IPS DF 4.7 (cell line): ENCODE results near the gene MRTFA.
"Not testable (repeated sequence)": the region's sequence is repeated elsewhere in the genome, so short reads cannot be mapped to it uniquely, and the experiment has no call there.

Experiments used
- DNase-seq: peaks from one replicate; pipeline ENCODE4 v3.0.0-alpha.2; 2013; ENCODE audit warnings: low spot score; ENCODE audit errors: extremely low read depth

The MRTFA gene

GRCh38 chr22:40524392-40525249 lies 111.9 kb downstream of the MRTFA start:
- no peak for DNase-seq

- DNase-seq: no peak
Measured at GRCh38 chr22:40522141-40522540, 114.4 kb downstream of the MRTFA start.

DNA sequence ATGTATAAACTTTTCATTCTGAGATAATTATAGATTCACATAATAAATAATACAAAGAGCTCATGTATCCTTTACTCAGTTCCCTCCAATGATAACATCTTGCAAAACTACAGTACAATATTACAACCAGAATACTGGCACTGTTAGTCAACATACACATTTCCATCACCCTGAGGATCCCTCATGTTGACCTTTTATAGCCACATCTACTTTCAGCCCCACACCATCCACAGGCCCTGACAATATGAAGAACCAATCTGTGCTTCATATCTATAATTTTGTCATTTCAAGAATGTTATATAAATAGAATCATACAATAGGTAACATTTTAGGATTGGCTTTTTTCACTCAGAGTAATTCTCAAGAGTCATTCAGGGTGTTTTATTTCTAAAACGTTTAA lies 115.5 kb downstream of the MRTFA start:
- DNase-seq: no peak

DNA sequence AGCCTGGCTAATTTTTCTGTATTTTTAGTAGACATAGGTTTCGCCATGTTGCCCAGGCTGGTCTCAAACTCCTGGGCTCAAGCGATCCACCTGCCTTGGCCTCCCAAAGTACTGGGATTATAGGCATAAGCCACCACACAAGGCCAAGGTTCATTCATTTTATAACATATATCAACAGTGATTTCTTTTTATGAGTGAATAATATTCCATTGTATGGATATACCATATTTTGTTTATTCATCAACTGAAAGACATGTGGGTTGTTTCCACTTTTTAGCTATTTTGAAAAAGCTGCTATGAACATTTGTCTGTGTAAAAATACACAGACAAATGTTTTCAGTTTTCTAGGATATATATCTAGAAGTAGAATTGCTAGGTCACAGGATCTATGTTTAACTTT lies 116.0 kb downstream of the MRTFA start:
- no peak for DNase-seq

- DNase-seq: no peak
Measured at GRCh38 chr22:40519948-40520331, 116.6 kb downstream of the MRTFA start.

DNA sequence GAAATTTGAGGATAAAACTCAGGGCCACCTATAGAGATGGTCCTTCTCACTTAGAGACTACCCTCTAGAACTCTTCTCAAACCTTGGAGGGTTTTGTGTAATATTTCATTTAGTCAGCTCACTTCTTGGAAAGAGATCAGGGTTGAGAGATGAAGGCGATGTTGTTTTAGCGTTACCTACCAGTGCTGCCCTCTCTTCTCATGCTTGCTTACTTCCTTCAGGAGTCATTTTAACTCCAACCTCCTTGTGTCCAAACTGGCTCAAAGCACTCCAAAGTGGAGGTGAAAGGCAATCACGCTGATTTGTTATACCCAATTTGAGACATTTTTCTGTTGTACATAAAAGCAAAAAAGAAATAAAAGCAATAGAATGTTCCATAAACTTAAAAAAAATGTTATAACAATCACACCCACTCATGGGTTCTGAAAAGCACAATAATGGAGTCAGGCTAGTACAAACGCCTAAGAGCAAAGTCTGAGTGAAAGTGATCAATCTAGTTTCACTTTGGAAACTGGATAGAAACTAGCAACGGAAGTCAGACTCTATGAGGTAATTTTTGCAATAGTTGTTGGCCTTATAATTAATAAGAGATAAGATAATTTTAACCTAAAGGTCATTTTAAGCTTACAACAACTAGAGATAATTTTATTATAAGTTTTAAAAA lies 117.1 kb downstream of the MRTFA start:
- DNase-seq: no peak

DNA sequence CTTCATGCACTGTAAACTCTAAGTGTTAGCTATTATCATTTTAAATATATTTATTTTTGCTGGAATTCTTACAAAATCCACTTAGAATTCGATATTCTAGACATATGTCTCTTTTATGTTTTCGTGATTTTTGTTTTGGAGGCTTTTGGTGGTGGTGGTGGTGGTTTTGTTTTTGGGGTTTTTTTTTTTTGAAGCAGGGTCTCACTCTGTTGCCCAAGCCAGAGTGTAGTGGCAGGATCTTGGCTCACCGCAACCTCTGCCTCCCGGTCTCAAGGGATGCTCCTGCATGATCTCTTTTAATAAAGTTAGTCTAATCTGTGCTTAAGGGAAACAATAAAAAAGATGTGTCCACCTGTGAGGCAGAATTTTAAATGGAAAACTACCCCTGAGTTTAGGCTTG lies 117.7 kb downstream of the MRTFA start:
- DNase-seq: no peak

DNA sequence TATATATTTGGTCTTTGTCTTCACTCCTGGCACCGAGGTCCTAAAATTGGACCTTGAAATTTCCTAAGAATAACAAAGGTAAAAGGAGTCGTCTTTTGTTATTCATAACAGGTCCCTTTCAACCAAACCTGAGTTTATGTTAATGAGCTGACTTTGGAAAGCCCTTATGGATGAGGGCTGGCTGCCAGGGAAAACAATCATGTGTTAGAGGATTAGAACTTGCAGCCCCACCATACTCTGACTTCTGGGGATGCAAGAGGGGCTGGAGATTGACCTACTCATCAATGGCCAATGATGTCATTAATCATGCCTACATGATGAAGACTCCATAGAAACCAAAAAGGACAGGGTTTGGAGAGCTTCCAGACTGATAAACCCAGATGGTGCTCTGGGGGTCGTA lies 118.9 kb downstream of the MRTFA start:
- DNase-seq: no peak

DNA sequence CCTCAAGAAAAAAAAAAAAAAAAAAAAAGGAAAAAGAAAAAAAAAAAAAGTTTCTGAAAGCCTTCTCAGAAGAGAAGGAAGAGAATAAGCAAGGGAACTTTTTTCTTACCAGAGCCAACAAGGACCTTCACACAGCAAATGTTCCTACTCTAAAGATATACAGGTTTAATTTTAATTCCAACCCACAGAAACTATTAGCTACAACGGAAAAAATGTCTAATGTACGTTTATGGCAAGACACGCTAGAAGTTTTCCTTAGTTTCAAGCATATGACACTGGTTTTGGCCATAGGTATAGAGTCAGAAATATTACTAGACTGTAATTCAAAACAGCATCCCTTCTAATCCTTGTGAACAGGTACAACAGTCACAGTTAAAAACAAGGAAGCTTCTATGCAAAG lies 120.1 kb downstream of the MRTFA start:
- no peak for DNase-seq

- DNase-seq: no peak
Measured at GRCh38 chr22:40512426-40513136, 123.9 kb downstream of the MRTFA start.

GRCh38 chr22:40511604-40512003 lies 124.9 kb downstream of the MRTFA start:
- no peak for DNase-seq

GRCh38 chr22:40510631-40511364 lies 125.7 kb downstream of the MRTFA start:
- no peak for DNase-seq

- no peak for DNase-seq
Measured at GRCh38 chr22:40509401-40510134, 127.0 kb downstream of the MRTFA start.

DNA sequence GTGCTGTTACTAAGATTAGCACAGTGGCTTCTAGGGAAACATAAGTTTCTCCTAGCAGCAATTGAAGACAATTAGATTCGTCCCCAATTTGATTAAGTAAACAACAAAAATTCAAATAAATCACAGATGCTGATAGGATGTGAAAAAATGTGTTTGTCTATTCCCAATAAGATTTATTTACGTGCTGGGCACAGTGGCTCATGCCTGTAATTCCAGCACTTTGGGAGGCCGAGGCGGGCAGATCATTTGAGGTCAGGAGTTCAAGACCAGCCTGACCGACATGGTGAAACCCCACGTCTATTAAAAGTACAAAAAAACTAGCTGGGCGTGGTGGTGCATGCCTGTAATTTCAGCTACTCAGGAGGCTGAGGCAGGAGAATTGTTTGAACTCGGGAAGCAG lies 128.5 kb downstream of the MRTFA start:
- DNase-seq: not testable (repeated sequence)

DNA sequence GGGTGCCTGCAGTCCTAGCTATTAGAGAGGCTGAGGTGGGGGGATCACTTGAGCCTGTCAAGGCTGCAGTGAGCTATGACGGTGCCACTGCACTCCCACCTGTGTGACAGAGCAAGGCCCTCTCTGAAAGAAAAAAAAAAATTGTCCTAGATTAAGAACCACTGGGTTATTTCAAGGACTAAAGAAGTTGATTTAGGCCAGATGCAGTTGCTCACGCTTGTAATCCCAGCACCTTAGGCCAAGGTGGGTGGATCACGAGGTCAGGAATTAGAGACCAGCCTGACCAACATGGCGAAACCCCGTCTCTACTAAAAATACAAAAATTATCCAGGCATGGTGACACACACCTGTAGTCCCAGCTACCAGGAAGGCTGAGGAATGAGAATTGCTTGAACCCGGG lies 129.0 kb downstream of the MRTFA start:
- DNase-seq: no peak

GRCh38 chr22:40506762-40507161 lies 129.8 kb downstream of the MRTFA start:
- DNase-seq: no peak

DNA sequence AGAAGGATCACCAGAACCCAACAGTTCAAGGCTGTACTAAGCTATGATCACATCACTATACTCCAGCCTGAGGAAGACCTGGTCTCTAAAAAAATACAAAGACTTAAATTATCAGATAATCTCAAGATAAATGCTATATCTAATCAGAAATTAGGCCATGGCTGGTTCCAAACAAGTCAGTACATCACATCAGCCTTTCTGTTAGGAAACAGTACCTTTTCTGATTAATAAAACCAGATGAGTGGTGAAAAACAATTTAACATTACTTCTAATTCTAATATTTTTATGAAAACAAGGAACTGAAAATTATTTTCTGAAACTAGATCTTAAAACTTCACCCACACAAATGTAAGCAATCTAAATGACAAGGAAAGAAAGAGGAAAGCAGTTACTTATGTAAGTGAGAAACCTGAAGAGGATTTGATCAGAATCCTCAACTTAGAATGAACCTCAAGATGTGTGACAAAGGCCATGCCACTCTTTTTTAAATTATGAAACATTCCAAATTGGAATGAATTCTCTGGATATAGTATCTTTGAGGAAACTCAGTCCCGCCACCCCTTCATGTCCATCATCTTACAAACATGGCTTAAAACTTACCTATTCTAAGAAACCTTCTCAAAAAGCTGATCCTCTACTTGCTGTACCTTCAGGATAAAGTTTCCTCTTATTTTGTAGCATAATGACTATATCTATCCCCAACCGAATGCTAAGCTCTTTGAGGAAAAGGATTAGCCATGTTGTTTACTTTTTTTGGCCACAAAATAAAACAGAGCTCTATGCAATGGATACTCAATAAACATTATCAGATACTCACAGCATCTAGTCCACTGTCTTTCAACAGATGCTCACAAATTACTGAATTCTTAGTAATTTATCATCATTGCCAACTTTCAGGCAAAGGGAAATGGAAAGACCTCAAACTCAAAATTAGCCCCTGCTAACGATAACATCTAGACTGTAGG lies 132.0 kb downstream of the MRTFA start:
- DNase-seq: no peak

- no peak for DNase-seq
Measured at GRCh38 chr22:40502919-40503318, 133.6 kb downstream of the MRTFA start.

- not testable (repeated sequence) for DNase-seq
Measured at GRCh38 chr22:40500465-40500786, 136.1 kb downstream of the MRTFA start.

GRCh38 chr22:40499209-40499623 lies 137.3 kb downstream of the MRTFA start:
- no peak for DNase-seq
